AG04450 (cell line): Measurements from ENCODE around the gene PADI3. TPM values are rescaled to one million over a fixed set of nuclear protein-coding genes. Genes with fewer than 3 reads are reported as not detected.

ENCODE experiments used
- CTCF ChIA-PET: fragments of 300-600, 350-600 bp; formaldehyde crosslinking; extraction: SDS; loops from one replicate; lab custom pipeline; 2022; ENCODE audit warnings: antibody characterized with exemption, inconsistent platforms; lab: Charles Lee
- POLR2A ChIA-PET: fragments of 350-600 bp; formaldehyde crosslinking; extraction: SDS; loops from one replicate; lab custom pipeline; 2021; ENCODE audit warnings: antibody characterized with exemption, inconsistent platforms; lab: Yijun Ruan, JAX
- DNase-seq: peaks from one replicate; pipeline ENCODE4 v3.0.0-alpha.2; 2011; ENCODE audit warnings: low read depth, low spot score
- H3K27ac ChIP-seq: one replicate; pipeline ENCODE4 v1.5.1; 2012; ENCODE audit warnings: low read depth, low read length, control low read depth
- H3K27me3 ChIP-seq: one replicate; pipeline ENCODE4 v1.6.0; 2012; ENCODE audit warnings: low read length; ENCODE audit not compliant: control insufficient read depth, insufficient read depth
- H3K4me3 ChIP-seq: 2 replicates; pipeline ENCODE4 v1.5.1; 2011; ENCODE audit warnings: mild to moderate bottlenecking, low read depth, low read length, control low read depth
- H3K9me3 ChIP-seq: 2 replicates; pipeline ENCODE4 v1.5.1; 2012; ENCODE audit warnings: low read length; ENCODE audit not compliant: control insufficient read depth, insufficient read depth
- polyA plus RNA-seq: library from polyadenylated mRNA; depleted of rRNA; stranded (reverse); fragments of >200 nt; gene quantifications from 2 replicates; pipeline ENCODE4 v1.2.3, GENCODE V29; 2011
- TF ChIP-seq, protein P1 (sequence below): IDR thresholded peaks from 2 replicates; pipeline ENCODE4 v1.5.1; 2011; ENCODE audit warnings: low read depth, low read length, control low read depth, inconsistent platforms

The PADI3 gene
- polyA plus RNA-seq, 1 experiment, result 0.05 TPM

DNA sequence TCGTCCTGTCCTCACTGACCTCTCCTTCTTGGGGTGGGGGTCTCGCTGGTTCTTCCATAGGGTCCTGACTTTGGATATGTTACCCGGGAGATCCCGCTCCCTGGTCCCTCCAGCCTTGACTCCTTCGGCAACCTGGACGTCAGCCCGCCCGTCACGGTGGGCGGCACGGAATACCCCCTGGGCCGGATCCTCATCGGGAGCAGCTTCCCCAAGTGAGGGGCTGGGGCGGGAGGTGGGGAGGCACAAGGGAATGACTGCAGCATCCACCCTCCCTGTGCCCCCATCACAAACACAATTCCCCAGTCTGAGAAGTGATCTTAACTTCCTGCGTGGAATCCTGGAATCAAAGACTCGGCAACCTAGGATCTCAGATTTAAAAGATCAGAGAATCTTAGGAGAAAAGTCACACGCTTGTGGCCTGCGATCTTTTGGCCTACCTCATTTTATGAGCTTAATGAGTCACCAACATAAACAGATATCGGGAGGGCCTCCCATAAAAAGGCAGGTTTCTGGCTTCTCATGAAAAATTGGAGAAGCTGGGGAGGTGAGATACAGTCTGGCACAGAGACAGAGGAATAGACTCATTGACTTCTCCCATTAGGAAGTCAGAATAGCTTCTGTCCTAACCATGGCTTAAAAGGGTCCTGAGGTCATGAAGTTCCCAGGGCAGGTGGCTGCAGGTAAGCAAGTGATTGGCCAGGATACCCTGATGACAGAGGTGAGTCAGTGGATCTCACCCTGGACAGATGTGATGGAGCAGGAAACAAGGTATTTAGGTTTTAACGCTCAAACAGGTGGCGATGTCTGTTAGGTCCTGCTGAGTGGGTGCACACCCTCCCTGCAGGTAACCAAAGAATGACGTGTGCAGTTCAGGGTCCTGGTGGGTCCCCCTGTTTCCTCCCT, 15.9 kb upstream of the PADI3 start:
- H3K27me3 ChIP-seq, result no peaks in the 10 kb centered on the region
- H3K27ac ChIP-seq, result peak overlapping the region; percentile 80
- no peak overlapping the region for H3K4me3 ChIP-seq
- ChIA-PET CTCF (interaction anchor here (1.3 to 9.1 kb wide), 2 partner anchors 20 to 106 kb away, joined by 3 to 282 read pairs; no protein-coding TSS in a partner anchor), POLR2A (interaction anchor here (0.6 to 1.1 kb wide), 2 partner anchors 63 to 106 kb away, joined by 4 to 5 read pairs; no protein-coding TSS in a partner anchor)
- no peaks in the 10 kb centered on the region for H3K9me3 ChIP-seq
- TF ChIP-seq, protein P1, sequence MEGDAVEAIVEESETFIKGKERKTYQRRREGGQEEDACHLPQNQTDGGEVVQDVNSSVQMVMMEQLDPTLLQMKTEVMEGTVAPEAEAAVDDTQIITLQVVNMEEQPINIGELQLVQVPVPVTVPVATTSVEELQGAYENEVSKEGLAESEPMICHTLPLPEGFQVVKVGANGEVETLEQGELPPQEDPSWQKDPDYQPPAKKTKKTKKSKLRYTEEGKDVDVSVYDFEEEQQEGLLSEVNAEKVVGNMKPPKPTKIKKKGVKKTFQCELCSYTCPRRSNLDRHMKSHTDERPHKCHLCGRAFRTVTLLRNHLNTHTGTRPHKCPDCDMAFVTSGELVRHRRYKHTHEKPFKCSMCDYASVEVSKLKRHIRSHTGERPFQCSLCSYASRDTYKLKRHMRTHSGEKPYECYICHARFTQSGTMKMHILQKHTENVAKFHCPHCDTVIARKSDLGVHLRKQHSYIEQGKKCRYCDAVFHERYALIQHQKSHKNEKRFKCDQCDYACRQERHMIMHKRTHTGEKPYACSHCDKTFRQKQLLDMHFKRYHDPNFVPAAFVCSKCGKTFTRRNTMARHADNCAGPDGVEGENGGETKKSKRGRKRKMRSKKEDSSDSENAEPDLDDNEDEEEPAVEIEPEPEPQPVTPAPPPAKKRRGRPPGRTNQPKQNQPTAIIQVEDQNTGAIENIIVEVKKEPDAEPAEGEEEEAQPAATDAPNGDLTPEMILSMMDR, result no peak
- DNase-seq, result peak; percentile 61

DNA sequence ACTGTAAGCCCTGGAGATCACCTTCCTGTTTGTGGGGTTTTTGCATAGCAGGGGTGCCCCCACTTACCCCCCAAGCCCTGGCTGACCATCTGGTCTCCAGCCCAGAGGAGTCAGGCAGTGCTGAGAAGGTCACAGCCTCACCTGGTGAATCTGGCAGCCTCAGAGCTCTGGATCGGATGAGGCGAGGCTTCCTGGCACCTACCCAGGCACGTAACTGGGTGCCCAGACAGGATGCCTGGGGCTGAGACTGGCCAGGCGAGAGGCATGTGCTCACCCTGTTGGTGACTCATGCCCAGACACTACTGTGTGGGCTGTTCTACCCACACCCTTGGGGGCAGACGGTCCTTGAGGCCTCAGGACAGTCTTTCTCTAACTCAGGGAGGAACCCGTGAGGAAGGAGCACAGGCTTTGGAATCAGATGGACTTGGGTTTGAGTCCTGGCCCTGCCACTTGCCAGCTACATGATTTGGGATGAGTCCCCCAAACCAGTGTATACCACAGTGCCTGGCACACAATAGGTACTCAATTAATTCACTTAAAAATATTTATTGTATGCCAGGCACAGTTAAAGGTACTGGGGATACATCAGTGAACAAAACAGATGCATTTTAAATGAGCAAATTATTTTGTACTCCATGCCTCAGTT, 15.1 kb upstream of the PADI3 start:
- POLR2A ChIA-PET, result interaction anchor here (0.6 to 1.1 kb wide), 2 partner anchors 63 to 108 kb away, joined by 3 to 5 read pairs; no protein-coding TSS in a partner anchor
- H3K9me3 ChIP-seq, result no peaks in the 10 kb centered on the region
- no peaks in the 10 kb centered on the region for H3K27me3 ChIP-seq
- no peak overlapping the region for H3K4me3 ChIP-seq
- TF ChIP-seq, protein P1, result no peak
- DNase-seq, result peak; percentile 77
- CTCF ChIA-PET, result interaction anchor here (1.2 to 9.1 kb wide), 3 partner anchors 21 to 106 kb away, joined by 3 to 282 read pairs (median 4); no protein-coding TSS in a partner anchor
- H3K27ac ChIP-seq, result peak overlapping the region; percentile 80

DNA sequence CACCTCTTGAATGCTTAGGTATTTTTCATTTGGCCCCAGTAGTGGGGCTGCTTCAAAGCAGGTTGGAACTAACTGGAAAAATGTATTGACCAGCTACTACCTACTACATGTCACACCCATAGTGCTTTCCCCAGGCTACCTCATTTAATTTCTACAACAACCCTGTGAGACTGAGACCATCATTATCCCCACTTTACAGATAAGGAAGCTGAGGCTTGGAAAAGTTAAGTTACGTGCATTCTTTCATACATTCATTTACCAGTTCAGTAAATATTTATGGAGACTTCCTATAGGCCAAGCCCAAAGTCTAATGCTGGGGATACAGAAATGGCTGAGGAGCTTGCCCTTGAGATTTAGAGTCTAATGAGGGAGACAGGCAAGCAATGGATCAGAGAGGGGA, 14.5 kb upstream of the PADI3 start:
- H3K27ac ChIP-seq, result no peak overlapping the region

DNA sequence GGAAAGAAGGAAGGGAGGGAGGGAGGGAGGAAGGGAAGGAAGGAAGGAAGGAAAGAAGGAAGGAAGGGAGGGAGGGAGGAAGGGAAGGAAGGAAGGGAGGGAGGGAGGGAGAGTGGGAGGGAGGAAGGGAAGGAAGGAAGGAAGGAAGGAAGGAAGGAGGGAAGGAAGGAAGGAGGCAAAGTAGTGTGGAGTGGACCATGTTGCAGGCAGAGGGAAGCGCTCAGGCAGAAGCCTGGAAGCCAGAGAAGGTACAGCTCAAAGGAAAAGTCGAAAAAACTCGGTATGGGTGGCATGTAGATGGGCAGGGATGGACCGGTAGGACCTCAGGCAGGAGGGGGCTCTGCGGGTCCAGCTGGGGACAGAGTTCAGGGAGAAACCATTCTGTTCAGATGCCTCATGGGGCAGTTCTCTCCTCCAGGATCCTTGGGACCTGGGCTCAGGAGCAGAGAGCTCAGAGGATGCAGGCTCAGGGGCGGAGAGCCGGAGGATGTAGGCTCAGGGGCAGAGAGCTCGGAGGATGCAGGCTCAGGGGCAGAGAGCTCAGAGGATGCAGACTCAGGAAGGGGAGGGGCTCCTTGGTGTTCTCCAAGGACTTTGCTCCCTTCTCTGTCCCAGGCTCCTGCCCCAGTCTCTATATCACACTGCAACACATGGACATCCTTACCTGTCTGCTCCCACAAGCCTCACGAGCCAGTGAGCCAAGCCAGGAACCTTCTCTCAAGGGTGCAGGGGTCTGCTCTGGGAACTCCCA, 13.6 kb upstream of the PADI3 start:
- ChIA-PET POLR2A (interaction anchor here (0.6 kb wide), 1 partner anchor 46 kb away, joined by 3 read pairs; no protein-coding TSS in a partner anchor), CTCF (interaction anchor here (0.7 to 9.1 kb wide), 3 partner anchors 40 to 205 kb away, joined by 3 to 282 read pairs (median 4); no protein-coding TSS in a partner anchor)
- no peak overlapping the region for H3K27ac ChIP-seq
- DNase-seq, result no peak
- TF ChIP-seq, protein P1, result no peak
- no peak overlapping the region for H3K4me3 ChIP-seq
- H3K27me3 ChIP-seq, result peaks cover 2% of the 10 kb centered on the region
- H3K9me3 ChIP-seq, result no peaks in the 10 kb centered on the region

More for the DNA sequence above, 14.5 kb upstream of the PADI3 start:
- TF ChIP-seq, protein P1, result no peak
- H3K9me3 ChIP-seq, result no peaks in the 10 kb centered on the region
- POLR2A ChIA-PET, result interaction anchor here (0.6 kb wide), 1 partner anchor 108 kb away, joined by 3 read pairs; no protein-coding TSS in a partner anchor
- no peak overlapping the region for H3K4me3 ChIP-seq
- no peak for DNase-seq
- CTCF ChIA-PET, result interaction anchor here (0.7 to 9.1 kb wide), 3 partner anchors 41 to 206 kb away, joined by 3 to 282 read pairs (median 4); no protein-coding TSS in a partner anchor
- no peaks in the 10 kb centered on the region for H3K27me3 ChIP-seq
